ENCODE results near the gene IFT88.

The IFT88 gene

GRCh38 chr13:20714563-20715329, 147.8 kb downstream of the IFT88 start:
- H3K4me2 ChIP-seq (ENCODE audit: low read depth, low read length, poor library complexity, severe bottlenecking): no peak overlapping the region
- H3K27me3 ChIP-seq (ENCODE audit: low read length): no peaks in the 10 kb centered on the region
- H2AFZ ChIP-seq (ENCODE audit: low read depth, low read length, severe bottlenecking): no peak overlapping the region

GRCh38 chr13:20715330-20715712, 148.4 kb downstream of the IFT88 start:
- no peaks in the 10 kb centered on the region for H3F3A ChIP-seq (ENCODE audit: insufficient read depth)
- no peaks in the 10 kb centered on the region for H3K27me3 ChIP-seq (ENCODE audit: low read length)
- no peak overlapping the region for H3K27ac ChIP-seq (ENCODE audit: low read depth, low read length)
- no peak overlapping the region for H2AFZ ChIP-seq (ENCODE audit: low read depth, low read length, severe bottlenecking)
- TF ChIP-seq EZH2phosphoT487 (conservative IDR thresholded peaks at IDR 0.05; ENCODE audit: low read length) (no peak), CTCF (IDR thresholded peaks at IDR 0.05; ENCODE audit: insufficient read depth, low read length, poor library complexity, severe bottlenecking) (no peak)
- no peaks in the 10 kb centered on the region for H3K9me3 ChIP-seq (ENCODE audit: insufficient read depth, low read length)
- H3K36me3 ChIP-seq (ENCODE audit: low read length): no peaks in the 10 kb centered on the region
- H3K4me3 ChIP-seq (ENCODE audit: insufficient read depth, low read length, poor library complexity, severe bottlenecking): no peak overlapping the region
- no peak overlapping the region for H3K9ac ChIP-seq (ENCODE audit: low read length)
- no peaks in the 10 kb centered on the region for H4K20me1 ChIP-seq (ENCODE audit: low read depth, low read length)
- no peaks in the 10 kb centered on the region for H3K79me2 ChIP-seq (ENCODE audit: insufficient read depth, low read length)
- H3K9me2 ChIP-seq (replicated peaks; ENCODE audit: insufficient read depth, low read length): no peaks in the 10 kb centered on the region
- no peak overlapping the region for H3K4me2 ChIP-seq (ENCODE audit: low read depth, low read length, poor library complexity, severe bottlenecking)

More at GRCh38 chr13:20714563-20715329, 147.8 kb downstream of the IFT88 start:
- TF ChIP-seq CTCF (IDR thresholded peaks at IDR 0.05; ENCODE audit: insufficient read depth, low read length, poor library complexity, severe bottlenecking): no peak
- no peak for TF ChIP-seq EZH2phosphoT487 (conservative IDR thresholded peaks at IDR 0.05; ENCODE audit: low read length)
- Histone ChIP-seq H3F3A (ENCODE audit: insufficient read depth) (no peaks in the 10 kb centered on the region), H3K9me3 (ENCODE audit: insufficient read depth, low read length) (no peaks in the 10 kb centered on the region), H4K20me1 (ENCODE audit: low read depth, low read length) (no peaks in the 10 kb centered on the region), H3K79me2 (ENCODE audit: insufficient read depth, low read length) (no peaks in the 10 kb centered on the region), H3K27ac (ENCODE audit: low read depth, low read length) (no peak overlapping the region), H3K4me3 (ENCODE audit: insufficient read depth, low read length, poor library complexity, severe bottlenecking) (no peak overlapping the region), H3K36me3 (ENCODE audit: low read length) (no peaks in the 10 kb centered on the region), H3K9ac (ENCODE audit: low read length) (no peak overlapping the region), H3K9me2 (replicated peaks; ENCODE audit: insufficient read depth, low read length) (no peaks in the 10 kb centered on the region)

- no peak overlapping the region for H3K9ac ChIP-seq (ENCODE audit: low read length)
- H3K9me2 ChIP-seq (replicated peaks; ENCODE audit: insufficient read depth, low read length): no peaks in the 10 kb centered on the region
- H3K9me3 ChIP-seq (ENCODE audit: insufficient read depth, low read length): no peaks in the 10 kb centered on the region
- H3K4me3 ChIP-seq (ENCODE audit: insufficient read depth, low read length, poor library complexity, severe bottlenecking): no peak overlapping the region
- H3K27me3 ChIP-seq (ENCODE audit: low read length): no peaks in the 10 kb centered on the region
- no peaks in the 10 kb centered on the region for H3K79me2 ChIP-seq (ENCODE audit: insufficient read depth, low read length)
- H4K20me1 ChIP-seq (ENCODE audit: low read depth, low read length): no peaks in the 10 kb centered on the region
- H2AFZ ChIP-seq (ENCODE audit: low read depth, low read length, severe bottlenecking): no peak overlapping the region
- no peak overlapping the region for H3K4me2 ChIP-seq (ENCODE audit: low read depth, low read length, poor library complexity, severe bottlenecking)
- TF ChIP-seq EZH2phosphoT487 (conservative IDR thresholded peaks at IDR 0.05; ENCODE audit: low read length) (no peak), CTCF (IDR thresholded peaks at IDR 0.05; ENCODE audit: insufficient read depth, low read length, poor library complexity, severe bottlenecking) (no peak)
- no peaks in the 10 kb centered on the region for H3F3A ChIP-seq (ENCODE audit: insufficient read depth)
- no peak overlapping the region for H3K27ac ChIP-seq (ENCODE audit: low read depth, low read length)
- no peaks in the 10 kb centered on the region for H3K36me3 ChIP-seq (ENCODE audit: low read length)
Observed at GRCh38 chr13:20716951-20717350, 150.0 kb downstream of the IFT88 start.

All from SU-DHL-6 (cell line).